ENCODE measurements around the gene TUBB4B.
"Not testable (repeated sequence)": the region's sequence is repeated elsewhere in the genome, so short reads cannot be mapped to it uniquely, and the experiment has no call there.

The TUBB4B gene

DNA sequence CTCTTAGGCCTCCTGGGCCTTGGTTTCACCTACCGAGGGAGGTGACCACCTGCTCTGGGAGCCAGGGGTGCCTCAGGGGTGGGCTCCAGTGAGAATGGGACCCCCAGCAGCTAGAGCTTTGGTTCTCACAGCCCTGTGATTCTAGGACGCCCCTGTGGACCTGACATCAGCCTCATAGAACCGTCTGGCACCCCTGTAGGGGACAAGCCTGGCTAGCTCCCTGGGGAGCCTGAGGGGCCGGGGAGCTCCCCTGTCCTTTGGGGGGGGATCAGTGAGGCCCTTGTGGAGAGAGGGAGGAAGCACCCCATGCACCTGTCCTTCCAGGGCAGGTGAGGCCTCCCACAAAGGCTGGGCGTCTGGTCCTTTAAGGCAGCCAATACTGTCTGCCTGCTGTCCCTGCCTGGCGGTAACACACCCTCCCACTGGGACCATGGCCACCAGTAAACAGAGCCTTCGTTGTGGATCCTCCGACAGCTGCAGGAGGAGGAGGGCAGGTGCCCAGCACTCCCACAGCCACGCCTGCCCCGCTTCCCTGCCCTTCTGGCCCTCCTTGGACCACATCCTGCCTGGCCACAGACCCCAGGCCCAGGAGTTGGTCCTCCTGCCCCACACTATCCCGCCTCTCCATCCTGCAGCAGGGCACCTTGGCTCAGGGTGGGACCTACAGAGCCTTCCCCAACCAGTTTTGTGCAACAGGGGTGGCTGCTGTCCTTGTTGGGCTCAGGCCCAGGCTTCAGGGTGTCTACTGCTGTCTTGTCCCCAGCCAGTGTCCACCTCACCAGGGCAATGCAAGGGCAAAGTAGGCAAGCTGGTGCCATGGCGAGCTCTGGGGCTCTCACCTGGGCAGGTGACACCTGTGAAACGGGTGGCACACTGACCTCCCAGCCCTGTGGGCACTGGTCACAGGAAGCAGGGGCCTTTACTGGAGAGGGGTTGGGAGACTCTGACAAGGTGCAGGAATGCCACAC, 3.0 kb upstream of the TUBB4B start:
- peak; percentile 81 for DNase-seq

DNA sequence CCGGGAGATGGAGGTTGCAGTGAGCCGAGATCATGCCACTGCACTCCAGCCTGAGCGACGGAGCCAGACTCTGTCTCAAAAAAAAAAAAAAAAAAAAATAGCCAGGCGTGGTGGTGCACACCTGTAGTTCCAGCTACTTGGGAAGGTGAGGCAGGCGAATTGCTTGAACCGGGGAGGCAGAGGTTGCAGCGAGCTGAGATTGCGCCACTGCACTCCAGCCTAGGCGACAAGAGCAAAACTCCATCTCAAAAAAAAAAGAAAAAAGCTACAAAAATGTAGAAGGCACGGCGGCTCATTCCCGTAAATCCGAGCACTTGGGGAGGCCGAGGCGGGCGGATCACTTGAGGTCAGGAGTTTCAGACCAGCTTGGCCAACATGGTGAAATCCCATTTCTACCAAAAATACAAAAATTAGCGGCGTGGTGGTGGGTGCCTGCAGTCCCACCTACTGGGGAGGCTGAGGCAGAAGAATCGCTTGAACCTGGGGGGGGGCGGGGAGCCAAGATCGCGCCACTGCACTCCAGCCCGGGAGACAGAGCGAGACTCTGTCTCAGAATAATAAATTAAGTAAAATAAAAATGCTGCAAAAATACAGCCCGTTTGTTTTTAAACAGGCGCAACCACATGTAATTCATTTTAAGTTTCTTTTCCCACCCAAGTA, 1.4 kb upstream of the TUBB4B start:
- not testable (repeated sequence) for DNase-seq

DNA sequence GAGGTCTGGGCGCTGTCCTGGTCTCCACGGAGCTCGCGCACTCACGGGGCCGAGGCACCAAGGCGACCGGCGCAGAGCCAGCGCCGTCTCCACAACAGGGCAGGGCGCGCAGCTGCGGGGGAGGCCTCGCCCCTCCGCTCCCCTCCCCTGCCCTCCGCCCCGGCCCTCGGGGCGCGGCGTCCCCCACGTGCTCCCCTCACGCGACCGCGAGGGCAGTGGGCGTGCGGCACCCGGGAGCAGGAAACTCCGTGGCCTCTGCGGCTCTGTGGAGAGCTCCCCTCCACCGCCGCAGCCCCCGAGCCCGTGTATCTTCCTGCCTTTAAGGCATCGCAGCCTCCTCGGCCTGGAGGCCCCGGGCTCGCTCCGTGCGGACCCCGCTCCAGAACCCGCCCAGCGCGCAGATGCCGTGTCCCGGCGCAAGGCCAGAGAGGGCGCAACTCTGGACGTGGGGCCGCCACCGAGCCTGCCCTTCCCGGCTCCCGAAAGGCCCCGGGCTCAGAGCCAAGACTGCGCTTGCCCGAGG, 708 bp upstream of the TUBB4B start:
- peak; percentile 37 for DNase-seq

DNA sequence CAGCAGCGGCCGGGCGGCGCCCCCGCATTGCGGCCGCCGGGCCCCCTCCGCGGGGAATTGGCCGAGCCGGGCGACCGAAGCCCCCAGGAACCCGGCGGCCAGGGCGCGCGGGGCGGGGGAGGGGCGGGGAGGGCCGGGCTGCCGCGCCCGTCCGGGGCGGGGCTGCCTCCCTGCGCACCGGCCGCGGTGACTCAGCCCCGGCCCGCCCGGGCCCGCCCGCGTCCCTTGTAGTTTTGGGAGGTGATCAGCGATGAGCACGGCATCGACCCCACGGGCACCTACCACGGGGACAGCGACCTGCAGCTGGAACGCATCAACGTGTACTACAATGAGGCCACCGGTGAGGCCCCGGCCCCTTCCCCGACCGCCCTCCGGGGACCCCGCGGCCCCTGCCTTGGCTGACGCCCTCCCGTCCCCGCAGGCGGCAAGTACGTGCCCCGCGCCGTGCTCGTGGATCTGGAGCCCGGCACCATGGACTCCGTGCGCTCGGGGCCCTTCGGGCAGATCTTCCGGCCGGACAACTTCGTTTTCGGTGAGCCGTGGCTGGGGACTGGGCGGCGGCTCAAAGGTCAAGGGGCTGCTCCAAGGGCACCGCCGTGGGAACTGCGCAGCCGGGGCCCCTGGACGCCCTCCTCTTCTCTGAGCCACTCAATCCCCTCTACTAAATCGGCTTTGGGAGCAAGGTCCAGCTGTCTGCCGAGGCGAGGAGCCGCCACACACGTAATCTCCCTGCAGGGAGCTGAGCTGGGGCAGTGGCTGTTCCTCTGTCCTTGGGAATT, 592 bp downstream of the TUBB4B start:
- no peak for DNase-seq

DNA sequence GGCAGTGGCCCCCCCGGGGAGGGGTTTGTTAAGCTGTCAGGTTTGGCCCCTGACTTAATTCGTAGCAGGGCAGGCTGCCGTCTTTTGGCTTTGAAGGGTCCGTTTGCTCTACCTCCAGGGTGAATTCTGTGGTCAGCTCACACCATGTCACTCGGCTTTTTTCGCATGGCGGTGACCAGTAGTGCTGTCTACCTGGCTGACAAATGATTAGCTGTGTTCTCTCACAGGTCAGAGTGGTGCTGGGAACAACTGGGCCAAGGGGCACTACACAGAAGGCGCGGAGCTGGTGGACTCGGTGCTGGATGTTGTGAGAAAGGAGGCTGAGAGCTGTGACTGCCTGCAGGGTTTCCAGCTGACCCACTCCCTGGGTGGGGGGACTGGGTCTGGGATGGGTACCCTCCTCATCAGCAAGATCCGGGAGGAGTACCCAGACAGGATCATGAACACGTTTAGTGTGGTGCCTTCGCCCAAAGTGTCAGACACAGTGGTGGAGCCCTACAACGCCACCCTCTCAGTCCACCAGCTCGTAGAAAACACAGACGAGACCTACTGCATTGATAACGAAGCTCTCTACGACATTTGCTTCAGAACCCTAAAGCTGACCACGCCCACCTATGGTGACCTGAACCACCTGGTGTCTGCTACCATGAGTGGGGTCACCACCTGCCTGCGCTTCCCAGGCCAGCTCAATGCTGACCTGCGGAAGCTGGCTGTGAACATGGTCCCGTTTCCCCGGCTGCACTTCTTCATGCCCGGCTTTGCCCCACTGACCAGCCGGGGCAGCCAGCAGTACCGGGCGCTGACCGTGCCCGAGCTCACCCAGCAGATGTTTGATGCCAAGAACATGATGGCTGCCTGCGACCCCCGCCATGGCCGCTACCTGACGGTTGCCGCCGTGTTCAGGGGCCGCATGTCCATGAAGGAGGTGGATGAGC, 1.4 kb downstream of the TUBB4B start:
- DNase-seq, result no peak

DNA sequence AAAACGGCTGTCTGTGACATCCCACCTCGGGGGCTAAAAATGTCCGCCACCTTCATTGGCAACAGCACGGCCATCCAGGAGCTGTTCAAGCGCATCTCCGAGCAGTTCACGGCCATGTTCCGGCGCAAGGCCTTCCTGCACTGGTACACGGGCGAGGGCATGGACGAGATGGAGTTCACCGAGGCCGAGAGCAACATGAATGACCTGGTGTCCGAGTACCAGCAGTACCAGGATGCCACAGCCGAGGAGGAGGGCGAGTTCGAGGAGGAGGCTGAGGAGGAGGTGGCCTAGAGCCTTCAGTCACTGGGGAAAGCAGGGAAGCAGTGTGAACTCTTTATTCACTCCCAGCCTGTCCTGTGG, 2.2 kb downstream of the TUBB4B start:
- not testable (repeated sequence) for DNase-seq

DNA sequence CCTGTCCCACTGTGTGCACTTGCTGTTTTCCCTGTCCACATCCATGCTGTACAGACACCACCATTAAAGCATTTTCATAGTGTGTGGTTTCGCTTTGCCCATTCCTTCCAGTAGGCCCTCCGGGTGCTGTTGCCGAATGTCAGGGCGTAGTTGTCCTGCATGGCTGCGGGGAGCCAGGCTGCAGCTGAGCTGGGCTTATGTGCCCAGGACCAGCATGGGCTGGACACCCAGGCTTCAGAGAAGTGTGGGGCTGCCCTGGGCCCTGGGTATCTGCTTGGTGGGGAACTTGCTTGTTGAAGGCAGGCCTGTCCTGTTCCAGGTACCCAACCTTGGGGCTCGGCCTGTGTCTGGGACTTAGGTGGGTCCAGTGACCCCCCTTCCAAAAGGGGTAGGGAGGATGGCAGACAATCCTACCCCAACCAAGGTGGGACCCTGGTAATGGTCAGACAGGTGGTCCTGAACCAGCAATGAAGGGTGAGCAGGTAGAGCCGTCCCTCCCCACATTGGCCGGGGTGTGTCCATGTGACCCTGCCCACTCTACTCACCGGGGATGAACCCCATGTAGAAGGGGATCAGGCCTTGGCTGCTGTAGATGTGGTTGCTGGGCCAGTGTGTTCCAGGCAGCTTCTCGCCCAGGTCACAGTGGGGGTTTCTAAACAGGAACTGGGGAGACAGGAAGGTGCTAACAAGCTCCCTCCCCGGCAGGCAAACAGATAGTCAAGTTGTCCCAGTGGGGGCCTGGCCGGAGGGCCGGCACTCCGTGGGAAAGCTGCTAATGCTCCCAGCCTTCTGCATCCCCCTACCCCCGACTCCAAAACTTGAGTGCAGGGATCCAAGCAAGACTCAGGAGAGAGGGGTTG, 2.8 kb downstream of the TUBB4B start:
- no peak for DNase-seq

DNA sequence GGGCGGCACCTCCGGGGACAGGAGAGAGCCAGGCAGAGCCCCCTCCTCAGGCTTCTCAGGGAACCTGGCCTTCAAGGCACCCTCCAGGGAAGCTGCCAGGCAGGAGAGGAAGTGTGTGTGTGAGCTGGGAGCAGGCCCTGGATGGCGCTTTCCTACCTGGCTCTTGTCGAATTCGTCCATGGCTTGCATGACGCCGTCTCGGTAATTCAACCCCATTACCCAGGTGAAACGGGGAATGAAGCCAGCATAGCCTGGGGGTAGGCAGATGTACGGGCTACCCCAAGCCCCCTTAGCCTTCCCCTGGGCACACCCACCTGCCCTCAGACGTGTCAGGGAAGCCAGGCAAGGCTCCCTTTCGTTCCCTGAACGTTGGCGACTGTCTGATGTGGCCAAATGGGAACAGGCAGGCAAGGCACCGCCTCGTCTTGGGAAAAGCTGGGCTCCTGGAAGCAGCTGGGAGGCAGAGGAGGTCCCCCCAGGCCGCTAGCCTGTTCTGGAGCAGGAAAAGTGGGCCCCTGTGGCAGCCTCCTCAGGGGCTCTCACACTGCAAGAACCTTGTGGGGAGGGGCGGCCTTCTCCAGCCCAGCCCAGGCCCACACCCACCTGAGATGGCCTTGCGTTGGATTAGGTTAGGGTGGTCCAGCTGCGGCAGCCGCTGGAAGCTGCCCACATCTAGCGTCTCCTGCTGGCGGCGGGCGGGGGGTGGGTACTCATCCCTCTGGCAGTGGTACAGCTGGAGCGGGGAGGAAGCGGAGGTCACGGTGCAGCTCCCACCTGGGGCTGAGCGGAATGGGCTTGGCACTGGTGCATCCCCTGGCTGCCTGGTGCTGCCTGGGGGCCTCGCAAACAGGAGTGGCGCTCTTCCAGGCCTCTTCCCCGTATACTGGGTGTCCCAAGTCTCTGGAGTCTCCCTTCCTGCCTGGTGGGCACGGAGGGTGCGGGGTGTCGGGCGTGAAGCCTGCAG, 3.7 kb downstream of the TUBB4B start:
- DNase-seq, result no peak

DNA sequence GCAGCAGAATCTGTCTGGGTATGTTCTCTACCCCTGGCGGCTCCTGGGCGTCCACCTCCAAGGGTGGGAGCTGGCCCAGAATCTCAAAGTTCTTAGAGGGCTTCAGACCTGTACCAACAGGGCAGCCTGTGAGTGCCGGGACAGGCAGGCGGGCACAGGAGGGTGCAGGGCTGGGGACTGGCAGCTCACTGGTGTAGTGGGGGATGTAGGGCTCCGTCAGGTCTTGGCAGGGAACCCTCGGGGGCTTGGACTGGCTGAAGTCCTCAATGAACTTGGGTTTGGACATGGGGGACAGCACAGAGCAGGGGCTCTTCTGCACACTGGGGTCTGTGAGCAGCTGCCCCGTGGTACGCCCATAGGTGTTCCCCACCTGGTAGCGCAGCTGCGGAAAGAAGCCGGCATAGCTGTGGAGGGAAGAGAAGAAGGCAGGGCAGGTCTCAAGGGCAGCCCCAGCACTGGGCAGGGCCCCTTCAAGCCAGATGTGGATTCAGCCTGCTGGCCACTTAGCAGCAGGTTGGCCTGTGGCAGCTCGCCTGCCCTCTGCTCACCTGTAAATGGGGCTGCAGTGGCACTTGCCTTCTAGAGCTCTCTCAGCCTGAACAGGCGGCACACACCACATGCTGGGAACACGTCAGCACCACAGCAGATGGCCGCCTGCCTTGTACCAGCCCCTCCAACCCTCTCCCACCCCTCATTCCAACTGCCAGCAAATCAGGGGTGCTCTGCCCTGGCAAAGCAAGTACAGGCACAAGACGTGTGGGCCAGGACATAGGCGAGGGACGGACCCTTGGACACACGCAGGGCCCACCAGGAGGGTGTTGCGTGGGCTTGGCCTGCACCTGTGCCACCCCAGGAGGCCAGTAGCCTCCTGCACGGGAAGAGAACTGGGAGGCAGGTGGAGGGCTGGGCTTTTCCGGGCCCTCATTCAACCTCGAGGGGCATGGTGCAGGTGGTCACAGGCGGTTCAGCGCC, 4.6 kb downstream of the TUBB4B start:
- no peak for DNase-seq

DNA sequence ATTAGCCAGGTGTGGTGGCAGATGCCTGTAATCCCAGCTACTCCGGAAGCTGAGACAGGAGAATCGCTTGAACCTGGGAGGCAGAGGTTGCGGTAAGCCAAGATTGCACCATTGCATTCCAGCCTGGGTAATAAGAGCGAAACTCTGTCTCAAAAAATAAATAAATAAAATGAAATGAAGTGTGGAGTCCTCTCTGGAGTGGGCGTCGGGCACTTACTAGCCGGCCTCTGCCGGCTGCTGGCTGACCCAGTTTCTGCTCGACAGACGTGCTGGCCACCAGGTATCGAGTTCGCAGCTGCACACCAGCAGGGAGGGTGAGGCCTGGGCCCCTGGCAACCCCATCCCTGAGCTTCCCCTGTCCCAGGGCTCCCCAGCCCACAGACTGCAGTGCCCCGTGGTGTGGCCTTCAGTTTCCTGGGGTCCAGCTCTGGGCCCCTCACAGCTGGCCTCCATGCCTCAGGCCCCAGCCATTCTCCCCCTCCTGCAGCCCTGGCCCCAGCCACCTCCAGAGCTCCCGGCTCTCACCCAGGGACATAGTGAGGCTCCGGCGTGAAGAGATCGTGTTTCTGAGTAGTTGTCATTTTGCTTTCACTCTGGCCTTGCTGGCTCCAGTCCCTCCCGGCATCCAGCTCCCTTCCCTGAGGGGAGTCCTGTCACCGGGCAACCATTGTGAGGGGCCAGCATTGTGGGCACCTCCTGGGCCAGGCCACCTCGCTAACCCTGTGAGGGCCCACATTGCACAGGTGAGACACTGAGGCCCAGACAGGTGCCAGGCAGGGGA, 6.2 kb downstream of the TUBB4B start:
- no peak for DNase-seq

DNA sequence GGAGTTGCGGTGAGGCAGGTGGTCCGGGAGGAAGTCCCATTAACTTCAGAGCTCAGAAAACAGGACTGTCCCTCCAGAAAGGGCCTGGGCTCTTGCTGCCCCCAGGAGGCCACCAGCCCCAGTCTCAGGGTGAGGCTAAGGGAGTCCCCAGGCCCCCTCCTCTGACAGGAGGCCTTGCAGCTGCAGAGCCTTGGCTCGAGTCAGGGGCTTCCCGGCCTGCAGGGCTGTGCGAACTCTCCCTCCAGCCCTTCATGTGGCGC, 6.8 kb downstream of the TUBB4B start:
- DNase-seq, result no peak

DNA sequence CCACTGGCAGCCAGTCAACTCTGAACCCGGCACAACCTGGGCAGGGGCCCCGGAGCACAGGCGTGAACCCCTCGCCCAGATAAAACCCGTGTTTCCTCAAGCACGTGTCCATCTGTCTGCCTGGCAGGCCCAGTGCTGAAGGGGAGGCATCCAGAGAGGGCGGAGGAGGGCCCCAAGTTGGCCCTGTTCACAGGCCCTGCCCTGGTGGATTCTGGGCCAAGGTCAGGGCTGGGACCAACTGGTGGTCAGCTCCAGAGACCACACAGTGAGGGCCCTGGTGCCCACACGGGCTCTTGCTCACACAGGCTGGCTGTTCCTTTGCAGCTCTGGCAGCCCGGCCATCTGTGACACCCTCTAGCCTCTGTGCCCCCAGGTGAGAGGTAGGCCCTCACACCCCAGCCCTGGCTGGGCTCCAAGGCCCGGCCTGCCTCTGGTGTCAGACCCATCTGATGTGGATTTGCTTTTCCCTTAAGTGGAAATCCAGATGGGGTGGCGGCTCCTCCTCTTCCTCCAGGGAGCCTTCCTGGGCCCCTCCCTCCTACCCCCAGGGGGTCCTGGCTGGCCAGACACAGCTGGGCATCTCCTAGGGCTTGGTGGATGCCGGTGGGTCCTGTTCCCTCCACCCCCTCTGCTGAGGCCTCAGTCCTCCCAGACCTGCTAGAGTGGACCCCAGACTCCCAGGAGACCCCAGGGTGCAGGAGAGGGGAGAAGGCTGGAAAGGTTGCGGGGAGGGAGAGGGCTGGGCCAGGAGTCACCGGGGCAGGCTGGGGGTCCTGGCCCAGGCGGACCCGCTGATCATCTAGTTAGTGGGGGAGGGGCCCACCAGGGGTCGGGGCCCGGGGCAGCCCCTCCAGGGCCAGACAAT, 9.5 kb downstream of the TUBB4B start:
- no peak for DNase-seq

DNA sequence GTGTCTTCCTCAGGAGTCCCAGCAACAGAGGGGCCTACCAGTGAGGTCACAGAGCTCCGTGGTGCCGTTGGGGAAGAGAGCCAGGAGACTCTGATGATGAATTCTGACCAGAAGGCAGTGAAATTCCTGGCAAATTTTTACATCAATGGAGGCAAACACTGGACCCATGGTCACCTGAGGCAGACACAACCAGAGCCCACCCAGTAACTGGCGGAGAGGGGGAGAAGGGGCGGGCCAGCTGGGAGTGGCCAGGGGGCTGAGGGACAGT, 10.0 kb downstream of the TUBB4B start, which contains the start of gene STPG3:
Gene STPG3, plus strand, starts transcription at position 93 of the 268 bp plus-strand sequence. Its CDS starts 1 bp downstream, at position 94.
- no peak for DNase-seq

DNA sequence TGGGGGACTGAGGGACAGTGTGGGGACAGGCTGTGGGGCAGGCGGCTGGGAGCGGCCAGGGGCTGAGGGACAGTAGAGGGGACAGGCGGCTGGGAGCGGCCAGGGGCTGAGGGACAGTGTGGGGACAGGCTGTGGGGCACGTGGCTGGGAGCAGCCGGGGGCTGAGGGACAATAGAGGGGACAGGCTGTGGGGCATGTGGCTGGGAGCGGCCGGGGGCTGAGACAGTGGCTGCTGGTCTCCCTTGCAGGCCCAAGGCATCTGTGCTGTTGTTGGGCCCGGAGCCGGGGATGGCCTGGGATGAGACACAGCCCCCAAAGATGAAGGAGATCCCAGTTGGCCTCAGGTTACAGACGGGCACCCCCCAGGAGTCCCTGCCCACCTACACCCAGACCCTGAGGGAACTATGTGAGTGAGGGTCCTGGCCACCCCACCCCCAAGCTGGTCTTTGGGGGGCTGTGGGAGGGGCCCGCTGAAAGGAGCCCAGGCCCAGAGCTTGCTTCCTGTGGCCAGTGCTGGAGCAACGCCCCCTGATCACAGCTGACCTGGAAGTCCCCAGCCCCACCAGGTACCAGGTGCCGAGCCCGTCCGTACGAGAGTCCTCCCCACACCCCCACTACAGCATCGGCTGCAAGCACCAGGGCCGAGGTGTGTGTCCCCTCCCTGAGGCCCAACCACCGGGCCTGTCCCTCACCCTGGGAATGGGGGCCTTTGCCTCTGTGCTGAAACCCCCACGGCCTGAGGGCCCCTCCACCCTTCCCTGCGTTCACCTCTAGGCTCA, 10.6 kb downstream of the TUBB4B start:
- DNase-seq, result no peak

DNA sequence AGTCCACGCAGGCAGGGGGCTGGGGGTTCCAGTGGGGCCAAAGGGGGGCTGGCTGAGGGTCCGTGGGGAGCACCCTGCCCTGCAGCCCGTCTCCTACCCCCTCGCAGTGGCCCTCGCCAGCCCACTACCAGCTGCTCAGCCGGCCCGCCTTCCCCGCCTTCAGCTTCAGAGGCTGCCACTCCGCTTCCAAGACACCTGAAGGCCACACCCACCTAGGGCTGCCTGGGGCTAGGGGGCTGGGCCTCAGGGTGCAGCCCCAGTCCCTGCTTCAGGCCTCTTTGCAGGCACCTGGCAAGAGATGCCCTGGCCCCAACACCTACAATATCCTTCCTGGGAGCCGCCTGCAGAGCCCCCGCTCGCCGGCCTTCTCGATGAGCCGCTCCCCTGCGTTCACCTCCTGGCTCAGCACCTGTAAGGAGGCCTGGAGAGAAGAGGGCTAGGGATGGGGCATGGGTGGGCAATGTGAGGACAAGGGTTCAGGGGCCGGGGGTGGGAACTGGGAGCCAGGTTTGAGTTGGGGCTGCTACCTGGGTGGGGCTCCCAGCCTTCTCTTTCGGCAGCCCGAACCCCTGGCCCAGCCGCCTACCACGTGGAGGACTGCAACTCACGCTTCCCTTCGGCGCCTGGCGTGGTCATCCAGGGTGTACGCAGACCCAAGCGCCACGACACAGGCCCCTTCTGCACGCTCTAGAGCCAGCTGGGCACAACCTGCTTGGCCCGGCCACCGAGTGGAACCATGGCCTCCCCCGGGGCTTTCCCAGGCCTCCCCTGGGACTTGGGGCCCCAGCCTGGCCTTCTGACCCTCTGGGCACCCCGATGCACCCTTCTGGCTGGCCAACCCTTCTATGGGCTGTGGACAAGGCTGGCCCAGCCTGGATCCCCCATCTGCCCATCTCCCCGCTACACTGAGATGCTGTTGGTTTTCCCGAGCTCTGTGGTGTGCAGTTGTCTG, 11.7 kb downstream of the TUBB4B start:
- no peak for DNase-seq
